HG03354 (cell line): ENCODE data around the gene C16orf90.
"Not testable (repeated sequence)": the region's sequence is repeated elsewhere in the genome, so short reads cannot be mapped to it uniquely, and the experiment has no call there.

Experiments used
- ATAC-seq: cut with Tn5 transposase; IDR thresholded peaks from one replicate; pipeline ENCODE4 v1.9.1; 2021; ENCODE audit warnings: mild to moderate bottlenecking; ENCODE audit not compliant: unreplicated experiment, poor library complexity, severe bottlenecking

Gene C16orf90

GRCh38 chr16:3495176-3495575 is at the start of gene C16orf90:
C16orf90 (minus strand) TSS chr16:3495489; CDS start chr16:3495421, 68 bp downstream.
- no peak for ATAC-seq

DNA sequence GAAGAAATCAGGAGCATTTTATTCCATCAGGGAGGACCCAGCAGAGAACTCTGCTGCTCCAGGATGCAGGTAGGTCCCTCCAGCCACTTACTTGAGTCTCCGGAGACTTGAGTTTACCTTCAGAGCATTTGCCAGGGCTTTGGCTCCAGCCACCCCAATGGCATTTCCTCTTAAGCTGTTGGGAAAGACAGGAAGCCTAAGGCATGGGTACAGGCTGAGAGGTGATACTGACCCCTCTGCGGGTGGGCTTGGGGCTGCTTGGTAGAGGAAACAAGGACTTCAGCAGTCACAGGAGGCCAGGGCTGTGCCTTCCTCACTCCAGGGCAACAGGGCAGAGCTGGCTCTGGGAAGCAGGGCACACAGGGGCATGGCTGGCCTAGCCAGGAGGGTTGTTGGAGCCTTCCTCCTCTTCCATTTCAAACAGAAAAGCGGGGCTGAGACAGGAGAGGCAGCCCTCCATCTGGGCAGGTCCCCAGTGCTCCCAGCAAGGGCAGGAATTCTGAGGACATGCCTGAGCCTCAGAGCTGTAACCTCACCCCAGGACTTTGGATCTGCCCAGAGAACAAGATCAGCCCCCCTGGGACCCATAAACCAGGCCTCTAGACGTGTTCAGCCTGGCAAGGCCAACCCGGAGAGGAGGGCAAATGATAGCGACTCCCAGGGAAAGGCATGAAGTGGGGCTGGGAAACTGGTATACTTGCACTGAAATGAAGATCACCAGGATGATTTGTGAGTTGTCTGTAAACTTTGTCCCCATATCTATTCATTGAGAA is 47.5 kb upstream of the C16orf90 start:
- no peak for ATAC-seq

GRCh38 chr16:3541527-3542155 is 46.4 kb upstream of the C16orf90 start:
- ATAC-seq: no peak

DNA sequence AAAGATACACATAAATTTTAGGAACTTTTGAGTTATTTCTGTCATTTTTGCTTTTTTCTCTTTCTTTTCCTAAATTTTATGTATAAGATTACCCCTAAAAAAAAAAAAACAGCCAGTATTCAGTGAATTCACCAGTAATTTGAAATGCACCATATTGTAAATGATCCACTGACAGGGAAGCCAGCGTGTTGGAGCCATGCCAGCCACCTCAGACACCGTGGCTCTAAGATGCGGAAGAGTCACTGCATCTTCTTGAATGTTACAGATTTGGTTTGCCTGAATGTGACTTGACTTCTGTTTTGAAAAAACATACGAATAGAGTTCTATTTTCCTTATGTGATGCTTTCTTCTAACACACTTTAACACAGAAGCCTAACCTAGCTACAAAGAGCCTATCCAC is 42.9 kb upstream of the C16orf90 start:
- ATAC-seq: no peak

GRCh38 chr16:3536851-3537250 is 41.6 kb upstream of the C16orf90 start:
- ATAC-seq: no peak

- no peak for ATAC-seq
Measured at GRCh38 chr16:3536271-3536731, 41.0 kb upstream of the C16orf90 start.

- ATAC-seq: no peak
Measured at GRCh38 chr16:3534126-3534525, 38.8 kb upstream of the C16orf90 start.

DNA sequence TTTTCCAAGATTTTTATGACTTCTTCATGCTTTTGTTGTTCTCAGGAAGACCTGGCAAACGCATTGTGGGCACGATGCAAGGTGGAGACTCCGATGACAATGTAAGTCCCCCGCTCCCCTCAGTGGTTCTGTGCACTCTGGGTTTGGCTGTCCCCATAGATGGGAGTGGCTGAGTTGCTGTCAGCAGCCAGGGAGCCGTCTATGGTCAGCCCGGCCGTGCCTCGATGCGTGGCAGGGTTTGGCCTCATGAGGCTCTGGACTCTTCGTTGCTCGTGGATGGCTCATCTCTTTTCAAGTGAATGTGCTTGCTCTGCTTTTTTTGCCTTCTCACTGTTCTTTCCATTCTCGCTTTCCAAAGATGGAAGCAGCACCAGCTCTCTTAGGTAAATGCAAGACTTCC is 37.5 kb upstream of the C16orf90 start:
- no peak for ATAC-seq

- no peak for ATAC-seq
Measured at GRCh38 chr16:3530371-3530914, 35.2 kb upstream of the C16orf90 start.

DNA sequence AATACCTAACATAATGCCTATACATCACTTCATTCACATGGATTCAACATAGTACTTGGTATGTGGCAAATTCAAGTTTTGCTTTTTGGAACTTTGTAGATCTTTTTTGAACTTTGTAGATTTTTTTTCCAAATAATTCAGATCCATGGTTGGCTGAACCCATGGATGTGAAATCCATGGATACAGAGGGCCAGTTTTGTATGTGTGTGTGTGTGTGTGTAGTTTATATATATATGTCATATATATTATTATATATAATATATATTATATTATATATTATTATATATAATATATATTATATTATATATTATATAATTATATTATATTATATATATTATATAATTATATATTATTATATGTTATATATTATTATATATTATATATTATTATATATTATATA is 33.9 kb upstream of the C16orf90 start:
- no peak for ATAC-seq

DNA sequence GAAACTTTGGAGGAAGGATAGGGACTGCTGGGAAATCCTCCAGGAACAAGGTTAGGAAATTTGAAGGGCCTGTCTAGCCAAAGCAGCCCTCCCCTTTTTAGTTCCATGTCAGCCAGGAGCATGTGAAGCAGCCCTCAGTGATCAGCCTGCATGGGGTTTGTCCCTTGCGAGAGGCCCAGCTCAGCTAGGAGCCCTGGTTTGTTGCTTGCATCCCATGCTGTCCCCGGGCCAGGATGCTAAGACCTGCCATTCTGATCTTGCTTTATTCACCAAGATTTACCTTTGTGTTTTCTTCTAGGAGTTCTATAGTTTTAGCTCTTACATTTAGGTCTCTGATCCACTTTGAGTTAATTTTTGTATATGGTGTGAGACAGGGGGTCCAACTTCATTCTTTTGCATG is 33.1 kb upstream of the C16orf90 start:
- ATAC-seq: no peak

DNA sequence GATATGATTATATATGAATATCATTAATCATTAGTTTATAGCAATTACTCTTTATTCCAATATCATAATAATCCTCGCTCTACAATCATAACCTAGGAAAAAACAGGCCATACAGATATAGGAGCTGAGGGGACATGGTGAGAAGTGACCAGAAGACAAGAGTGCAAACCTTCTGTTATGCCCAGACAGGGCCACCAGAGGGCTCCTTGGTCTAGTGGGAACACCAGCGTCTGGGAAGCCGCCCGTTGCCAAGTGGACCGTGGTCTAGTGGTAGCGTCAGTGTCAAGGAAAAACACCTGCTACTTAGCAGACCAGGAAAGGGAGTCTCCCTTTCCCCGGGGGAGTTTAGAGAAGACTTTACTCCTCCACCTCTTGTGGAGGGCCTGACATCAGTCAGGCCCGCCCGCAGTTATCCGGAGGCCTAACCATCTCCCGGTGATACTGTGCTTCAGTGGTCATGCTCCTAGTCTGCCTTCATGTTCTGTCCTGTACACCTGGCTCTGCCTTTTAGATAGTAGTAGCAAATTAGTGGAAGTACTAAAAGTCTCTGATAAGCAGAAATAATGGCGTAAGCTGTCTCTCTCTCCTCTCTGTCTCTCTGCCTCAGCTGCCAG is 32.0 kb upstream of the C16orf90 start:
- ATAC-seq: not testable (repeated sequence)

- no peak for ATAC-seq
Measured at GRCh38 chr16:3525951-3526350, 30.7 kb upstream of the C16orf90 start.

GRCh38 chr16:3523281-3523680 is 28.0 kb upstream of the C16orf90 start:
- ATAC-seq: no peak

- ATAC-seq: no peak
Measured at GRCh38 chr16:3520841-3521240, 25.6 kb upstream of the C16orf90 start.

DNA sequence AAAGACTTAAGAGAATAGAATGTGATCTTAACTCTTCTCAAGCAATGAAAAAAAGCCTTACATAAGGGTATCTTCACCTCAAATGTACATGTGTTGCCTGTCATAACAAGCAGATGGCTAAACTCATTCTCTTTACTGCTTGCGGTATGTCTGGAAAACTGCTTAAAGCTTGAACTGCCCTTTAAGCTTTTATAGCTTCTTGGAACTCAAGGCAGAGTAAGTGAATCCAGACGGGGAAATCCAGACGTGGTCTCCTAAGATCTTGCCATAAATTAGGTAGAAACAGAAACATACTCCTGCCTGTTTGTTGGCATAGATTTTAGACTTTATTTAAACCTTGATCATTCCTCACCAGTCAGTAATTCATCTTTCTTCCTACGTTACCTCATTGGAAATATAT is 25.1 kb upstream of the C16orf90 start:
- ATAC-seq: no peak

GRCh38 chr16:3519581-3519980 is 24.3 kb upstream of the C16orf90 start:
- no peak for ATAC-seq

DNA sequence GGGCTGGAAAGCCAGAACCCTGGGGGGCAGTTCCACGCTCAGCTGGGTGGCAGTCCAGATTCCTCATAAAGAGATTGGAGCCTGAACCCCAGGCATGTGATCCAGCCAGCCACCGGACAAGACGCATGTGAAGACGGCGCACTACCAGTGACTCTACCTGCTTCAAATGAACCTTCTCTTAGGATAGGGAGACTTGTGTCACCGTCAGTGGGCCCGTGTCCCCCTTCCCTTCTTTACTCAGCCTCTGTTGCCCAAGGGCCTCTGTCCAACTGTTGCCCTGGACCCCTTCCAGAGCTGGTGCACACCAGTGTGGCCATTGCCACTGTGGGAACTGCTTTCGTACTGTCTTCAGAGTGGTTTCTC is 23.7 kb upstream of the C16orf90 start:
- ATAC-seq: no peak

DNA sequence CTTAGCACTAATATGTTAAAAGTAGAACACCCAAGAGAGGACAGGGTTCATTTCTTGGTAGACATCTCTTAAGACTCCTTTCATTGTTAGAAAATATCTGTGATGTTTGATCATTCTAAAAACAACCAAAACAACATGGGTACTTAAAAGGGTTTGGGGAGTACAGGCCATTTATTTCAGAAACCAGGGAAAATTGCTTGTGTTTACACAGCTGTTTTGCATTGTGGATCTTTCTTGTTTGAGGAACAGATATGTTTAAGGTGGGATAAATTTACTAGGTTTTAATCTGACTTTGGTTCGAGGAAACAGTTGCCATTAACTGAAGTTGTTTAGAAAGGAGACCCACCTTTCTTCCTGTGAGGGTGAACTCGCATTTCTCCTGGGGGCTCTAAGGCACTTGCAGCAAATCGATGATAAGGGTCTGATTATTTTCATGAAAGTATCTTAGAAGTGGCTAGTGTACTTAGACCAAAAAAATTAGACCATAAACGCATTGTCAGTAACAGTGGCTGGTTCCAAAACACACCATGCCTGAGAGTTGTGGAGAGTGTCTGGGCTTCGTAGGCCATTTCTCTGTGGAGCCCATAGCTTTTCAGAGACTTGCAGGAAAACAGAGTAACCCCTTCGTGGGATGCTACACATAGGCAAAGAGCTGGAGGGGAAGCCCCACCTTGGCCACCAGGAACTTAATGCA is 23.1 kb upstream of the C16orf90 start:
- no peak for ATAC-seq

GRCh38 chr16:3515897-3516296 is 20.6 kb upstream of the C16orf90 start:
- no peak for ATAC-seq
